B cell (primary cell): ENCODE data around the gene NBEAL1.

Experiments
- EZH2 ChIP-seq: IDR thresholded peaks from 2 replicates; pipeline ENCODE4 v1.6.1; 2012; ENCODE audit warnings: borderline replicate concordance, low read depth, mild to moderate bottlenecking, moderate library complexity, low read length; ENCODE audit not compliant: insufficient read depth, poor library complexity, severe bottlenecking
- TF ChIP-seq, protein P1 (sequence below): fragments of 200-600 bp; IDR thresholded peaks from one replicate; pipeline ENCODE4 v1.8.0; 2022; ENCODE audit warnings: antibody characterized with exemption, mild to moderate bottlenecking

DNA sequence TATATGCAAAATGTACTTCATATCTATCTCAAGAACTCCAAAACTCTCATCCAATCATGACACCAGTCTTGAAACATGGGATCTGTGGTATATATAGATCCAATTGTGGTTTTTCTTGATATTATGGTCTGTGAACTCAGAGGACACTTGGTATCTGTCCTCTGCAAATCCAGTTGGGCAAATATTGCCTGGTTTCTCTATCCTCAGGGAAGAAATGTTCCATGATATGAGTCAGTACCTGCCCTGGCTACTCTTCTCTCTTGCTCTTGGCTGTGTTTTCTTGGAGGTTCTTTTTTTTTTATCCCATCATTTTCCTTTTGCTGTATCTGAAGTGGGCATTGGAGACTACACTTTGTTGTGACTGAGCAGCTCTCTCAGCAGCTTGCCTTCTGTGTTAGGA is 10.9 kb downstream of the NBEAL1 start:
- TF ChIP-seq, protein P1, sequence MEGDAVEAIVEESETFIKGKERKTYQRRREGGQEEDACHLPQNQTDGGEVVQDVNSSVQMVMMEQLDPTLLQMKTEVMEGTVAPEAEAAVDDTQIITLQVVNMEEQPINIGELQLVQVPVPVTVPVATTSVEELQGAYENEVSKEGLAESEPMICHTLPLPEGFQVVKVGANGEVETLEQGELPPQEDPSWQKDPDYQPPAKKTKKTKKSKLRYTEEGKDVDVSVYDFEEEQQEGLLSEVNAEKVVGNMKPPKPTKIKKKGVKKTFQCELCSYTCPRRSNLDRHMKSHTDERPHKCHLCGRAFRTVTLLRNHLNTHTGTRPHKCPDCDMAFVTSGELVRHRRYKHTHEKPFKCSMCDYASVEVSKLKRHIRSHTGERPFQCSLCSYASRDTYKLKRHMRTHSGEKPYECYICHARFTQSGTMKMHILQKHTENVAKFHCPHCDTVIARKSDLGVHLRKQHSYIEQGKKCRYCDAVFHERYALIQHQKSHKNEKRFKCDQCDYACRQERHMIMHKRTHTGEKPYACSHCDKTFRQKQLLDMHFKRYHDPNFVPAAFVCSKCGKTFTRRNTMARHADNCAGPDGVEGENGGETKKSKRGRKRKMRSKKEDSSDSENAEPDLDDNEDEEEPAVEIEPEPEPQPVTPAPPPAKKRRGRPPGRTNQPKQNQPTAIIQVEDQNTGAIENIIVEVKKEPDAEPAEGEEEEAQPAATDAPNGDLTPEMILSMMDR, result no peak
- no peak for TF ChIP-seq EZH2
